Retina (tissue), 1 donor: ENCODE results near the gene POLG.

Experiments
- DNase-seq: peaks from one replicate; pipeline ENCODE4 v3.0.0-alpha.2; 2016

POLG gene

DNA sequence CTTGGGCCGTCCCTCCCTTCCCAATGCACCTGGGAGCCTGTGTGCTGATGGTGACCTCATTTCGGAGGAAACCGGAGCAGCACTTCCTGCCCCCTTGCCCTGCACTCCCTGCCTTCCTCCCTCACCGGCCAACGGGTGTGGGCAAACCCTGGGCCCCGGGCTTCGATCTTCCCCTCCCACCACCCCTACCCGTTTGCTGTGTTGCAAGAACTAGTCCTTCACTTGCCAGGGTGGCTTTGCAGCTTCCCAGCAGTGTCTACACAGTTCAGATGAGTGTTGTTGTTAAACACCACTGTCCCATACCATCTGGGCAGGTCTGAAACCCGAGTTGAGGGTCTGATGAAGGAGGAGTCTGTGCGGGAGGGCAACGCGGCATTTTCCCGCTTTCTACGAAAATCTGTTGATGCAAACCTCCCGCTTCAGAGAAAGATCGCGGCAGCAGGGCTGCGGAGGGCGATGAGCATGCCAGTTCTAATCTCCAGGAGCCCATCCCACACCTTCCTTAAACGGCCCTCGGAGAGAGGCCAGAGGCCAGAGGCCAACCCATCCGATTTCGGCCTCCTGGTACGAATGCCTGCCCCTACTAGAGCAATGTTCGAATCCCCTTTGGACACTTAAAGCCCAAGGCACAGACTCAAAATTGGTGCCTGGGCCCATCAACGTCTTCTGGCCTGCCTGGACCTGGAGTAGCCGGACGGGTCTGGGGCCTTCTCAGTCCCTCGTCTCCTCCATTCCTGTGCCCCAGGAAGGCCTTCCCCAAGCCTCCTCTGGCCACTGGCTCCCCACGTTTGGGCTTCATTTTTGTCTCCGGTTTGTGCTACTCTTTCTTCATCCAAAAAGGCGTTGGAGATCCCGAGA is 35.7 kb upstream of the POLG start:
- no peak for DNase-seq

DNA sequence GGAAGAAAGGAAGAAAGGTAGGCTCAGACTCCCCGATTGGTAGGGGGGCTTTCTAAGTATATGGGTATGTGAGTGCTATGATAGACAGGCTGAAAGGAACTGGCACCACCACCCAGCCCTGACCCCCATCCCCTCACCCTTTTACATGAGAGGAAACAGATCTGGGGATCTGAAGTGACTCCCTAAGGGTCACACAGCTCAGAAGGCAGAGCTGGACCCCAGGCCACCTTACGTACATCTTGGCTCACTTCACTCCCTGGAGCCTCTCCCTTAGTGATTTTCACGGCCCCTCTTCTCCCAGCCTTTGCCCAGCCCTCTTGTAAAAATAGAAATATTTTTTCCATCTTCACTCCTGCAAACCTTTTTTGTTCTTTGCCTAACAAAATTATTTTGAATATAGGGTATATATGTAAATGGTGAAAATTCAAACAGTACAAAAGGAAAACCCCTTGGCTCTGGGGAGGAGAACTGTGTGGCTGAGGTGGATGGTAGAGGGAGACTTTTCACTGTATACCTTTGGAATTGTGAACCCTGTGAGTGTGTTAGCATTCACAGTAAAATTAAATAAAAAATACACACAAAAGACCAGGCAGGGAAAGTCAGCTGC is 34.8 kb upstream of the POLG start:
- no peak for DNase-seq

DNA sequence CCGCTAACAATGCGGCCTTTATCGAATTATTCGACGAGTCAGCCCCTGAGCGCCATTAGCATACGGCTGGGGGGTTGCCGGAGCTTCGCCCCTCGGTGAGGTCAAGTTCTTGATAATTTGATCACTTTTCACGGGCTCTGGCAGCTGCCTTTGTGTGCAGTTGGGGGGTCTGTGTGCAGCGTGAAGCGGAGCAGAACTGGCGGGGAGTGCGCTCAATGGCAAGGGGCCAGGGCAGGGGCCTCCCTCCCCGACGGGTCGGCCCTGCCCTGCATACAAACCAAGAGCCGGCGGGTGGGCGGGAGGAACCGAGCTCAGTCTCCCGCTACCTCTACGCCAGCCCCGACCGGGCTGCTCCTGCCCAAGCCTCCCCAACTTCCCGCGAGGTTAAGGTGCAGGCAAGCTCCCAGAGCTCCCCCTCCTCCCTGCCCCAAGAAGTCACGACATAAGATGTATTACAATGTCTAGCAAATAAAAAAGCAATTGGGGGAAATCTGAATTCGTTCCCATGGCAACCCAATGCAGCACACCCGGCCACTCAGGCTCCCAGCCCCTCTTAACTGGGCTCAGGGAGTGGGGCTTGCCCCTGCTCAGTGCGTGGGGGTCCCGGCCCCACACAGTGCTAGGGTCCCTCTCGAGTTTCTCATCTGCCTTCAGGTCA is 34.1 kb upstream of the POLG start:
- no peak for DNase-seq

DNA sequence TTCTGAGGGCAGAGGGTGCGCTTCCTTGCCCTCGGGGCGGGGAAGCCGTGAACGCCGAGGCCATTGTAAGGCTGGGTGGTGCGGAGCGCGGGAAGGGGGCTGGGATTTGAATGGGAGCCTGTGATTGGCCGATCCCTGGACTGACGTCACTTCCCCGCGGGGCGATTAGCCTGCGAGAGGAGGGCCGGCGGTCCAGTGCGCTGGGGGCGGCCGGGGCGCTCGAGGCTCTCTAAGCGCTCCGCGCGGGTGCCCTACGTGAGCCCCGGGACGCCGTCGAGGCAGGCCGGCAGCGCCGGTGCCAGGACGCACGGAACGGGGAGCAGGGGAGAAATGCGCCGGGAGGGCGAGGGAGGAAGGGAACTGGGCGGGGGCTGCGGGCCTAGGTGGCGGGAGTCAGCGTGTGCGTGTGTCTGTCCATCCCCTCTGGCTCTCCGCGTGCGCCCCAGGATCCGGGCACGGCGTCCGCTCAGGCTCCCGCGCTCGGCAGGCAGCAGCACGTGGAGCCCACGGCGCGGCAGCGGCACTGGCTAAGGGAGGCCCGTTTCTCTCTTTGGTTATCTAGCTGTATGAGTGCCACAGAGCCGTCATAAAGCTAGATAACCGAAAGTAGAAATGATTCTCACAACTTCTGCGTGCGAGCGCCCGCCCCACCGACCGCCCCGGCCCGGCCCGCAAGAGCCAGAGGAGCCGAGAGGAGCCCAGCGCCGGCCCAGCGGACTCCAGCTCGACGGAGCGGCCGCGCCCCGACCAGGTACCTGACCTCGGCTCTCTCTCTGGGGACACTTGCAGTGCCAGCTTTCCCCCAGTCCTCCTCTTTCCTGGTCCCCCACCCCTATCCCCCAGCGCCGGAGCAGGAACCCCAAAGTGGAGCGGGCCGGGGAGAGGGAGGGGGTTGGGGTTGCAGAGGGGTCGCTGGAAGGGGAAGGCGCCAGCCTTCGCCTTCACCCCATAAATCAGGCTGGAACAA is 33.1 kb upstream of the POLG start:
- peak; percentile 85 for DNase-seq

DNA sequence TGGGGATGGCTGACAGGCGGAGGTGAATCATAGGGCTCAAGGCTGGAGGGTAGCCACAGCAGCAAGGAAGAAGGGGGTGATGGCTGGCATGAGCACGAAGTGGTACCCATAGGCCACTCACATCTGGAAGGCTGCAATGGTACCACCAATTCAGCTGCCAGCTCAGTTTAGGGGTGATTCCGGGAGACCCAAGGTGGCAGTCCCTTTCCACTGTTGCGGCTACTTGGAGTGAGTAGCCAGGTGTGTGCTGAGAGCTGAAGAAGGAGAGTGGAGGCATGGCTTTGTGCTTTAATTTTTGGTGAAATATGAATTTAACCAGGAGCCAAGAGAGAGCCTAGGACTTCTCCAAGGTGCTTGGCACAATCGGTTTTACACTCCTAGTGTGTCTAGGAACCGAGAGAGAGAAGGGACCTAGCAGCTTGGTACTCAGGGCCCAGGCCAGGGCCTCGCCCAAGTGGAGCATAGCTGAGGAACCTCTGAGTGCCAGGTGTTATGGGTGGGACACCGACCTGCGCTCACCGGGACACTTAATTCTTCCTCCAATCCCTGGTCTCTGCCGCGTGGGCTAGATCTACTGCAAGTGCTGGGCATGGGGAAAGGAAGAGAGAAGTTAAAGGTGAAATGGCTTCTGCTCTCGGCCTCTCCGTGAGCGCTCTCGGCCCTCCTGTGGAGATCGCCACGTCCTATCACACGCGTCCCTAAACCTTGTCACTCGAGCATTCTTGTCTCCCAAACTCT is 32.2 kb upstream of the POLG start:
- DNase-seq, result no peak

GRCh38 chr15:89365462-89366065 is 30.9 kb upstream of the POLG start:
- no peak for DNase-seq

GRCh38 chr15:89364741-89365450 is 30.3 kb upstream of the POLG start:
- DNase-seq, result no peak

DNA sequence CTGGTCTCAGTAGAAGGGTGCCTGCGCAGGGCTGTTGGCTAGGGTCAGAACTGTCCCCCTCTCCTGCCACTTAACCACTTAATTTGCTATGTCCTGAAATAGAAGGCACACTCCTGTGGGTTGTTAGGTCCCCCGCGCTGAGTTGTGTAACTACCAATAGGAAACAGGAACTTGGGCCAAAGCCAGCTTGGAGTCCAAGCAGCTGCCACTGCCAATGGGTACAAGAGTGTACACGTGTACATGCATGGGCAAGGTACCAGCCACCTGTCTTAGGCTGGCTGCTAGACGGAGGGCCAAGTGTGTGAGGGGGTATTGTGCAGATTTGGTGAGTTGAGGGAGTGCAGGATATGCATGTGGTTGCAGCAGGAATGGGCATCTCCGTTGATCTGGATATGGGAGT is 29.7 kb upstream of the POLG start:
- no peak for DNase-seq

- no peak for DNase-seq
Observed at GRCh38 chr15:89363770-89364169, 29.1 kb upstream of the POLG start.

DNA sequence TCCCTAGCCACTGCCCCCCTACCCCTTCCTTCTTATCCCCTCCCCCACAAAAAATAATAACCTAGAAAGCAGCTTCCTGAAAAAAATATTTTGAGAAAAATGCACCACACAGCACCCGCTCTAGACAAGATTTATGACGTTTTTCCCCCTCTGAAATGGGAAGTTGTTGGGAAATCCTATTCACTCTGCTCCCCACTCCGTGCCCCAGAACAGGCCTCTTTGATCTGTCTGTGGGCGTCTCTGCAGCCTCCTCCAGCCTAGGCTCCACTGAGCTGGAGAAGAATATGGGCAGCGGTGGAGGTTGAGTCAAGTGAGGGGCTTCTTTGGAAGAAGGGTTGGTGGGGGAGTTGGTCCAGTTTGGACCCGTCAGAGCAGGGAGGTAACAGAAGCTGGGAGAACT is 28.5 kb upstream of the POLG start:
- DNase-seq, result no peak

DNA sequence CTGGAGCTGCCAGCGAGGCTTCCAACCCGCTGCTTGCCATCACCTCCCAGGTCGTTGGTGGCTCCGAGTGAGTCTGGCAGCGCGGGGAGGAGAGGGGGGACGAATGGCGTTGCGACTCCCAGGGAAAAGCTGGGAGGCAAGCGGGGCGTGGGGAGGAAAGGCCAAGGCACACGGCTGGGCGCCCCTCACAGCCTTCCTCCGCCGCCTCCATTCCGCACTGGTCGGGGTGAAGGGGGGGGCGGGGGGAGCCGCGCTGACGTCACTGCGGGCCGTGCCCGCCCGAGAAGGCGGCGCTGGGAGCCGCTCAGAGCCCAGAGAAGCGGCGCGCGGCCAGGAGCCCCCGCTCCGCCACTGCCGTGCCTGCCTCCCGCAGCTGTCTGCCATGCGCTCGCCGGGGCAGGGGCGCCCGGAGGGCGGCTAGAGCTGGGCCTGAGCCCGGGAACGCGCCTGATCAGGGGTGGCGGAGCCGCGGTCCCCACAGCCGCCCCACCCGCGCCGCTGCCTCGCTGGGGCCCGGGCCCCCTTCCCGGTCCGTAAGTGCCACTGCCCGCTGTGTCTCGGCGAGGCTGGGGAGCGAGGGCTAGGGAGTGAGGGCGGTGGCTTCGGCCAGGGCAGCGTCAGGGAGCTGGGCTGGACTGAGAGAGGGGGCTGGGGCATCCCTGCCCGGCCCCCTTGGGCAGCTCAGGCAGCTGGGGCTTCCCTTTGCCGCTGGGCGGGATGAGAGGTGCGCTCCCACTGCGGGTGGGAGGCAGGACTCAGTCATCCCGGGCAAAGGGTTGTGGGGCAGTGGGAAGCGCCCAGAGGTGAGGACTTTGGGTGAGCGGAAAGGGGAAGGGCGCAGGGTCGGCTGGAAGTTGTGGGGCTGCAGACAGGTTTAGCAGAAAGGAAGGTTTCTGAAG is 27.8 kb upstream of the POLG start:
- peak; percentile 71 for DNase-seq

- peak; percentile 86 for DNase-seq
Observed at GRCh38 chr15:89361451-89362202, 27.0 kb upstream of the POLG start.

- DNase-seq, result no peak
Observed at GRCh38 chr15:89360294-89360971, 25.8 kb upstream of the POLG start.

- DNase-seq, result peak; percentile 43
Observed at GRCh38 chr15:89359471-89360293, 25.1 kb upstream of the POLG start.

DNA sequence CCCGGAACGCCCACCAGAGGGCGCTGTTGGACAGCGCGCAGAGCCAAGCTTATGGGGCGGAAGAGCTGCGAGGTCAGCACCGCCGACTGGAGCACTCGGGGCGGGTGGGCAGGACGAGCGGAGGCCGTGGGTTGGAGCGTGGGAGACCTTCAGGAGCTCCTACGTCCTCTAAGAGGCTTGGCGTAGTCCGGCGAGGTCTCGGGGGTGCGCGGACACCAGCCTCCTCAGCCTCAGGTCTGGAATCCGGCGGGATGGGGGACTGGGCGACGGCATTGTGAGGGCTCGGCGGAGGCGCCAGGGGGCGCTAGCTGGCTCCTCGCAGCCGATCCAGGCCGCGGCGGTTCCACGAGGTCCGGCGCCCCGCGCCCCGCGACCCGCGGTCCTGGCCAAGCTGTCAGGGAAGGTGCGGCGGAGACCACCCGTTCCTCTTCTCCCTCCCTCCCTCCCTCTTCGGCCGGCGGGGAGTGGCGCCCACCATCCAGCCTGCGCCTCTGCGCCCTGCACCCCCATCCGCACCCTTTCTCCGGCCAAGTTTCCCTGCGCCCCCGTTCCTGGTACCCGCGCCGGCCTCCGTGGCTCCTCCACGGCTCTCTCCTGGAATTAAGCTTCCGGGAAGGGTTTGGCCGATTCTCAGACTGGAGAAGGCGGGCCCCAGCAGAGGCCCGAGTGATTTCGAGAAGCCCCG is 24.3 kb upstream of the POLG start:
- peak; percentile 98 for DNase-seq

- DNase-seq, result no peak
Observed at GRCh38 chr15:89358435-89358754, 23.8 kb upstream of the POLG start.
